HEK293 (cell line): ENCODE results near the gene CUL1.

ENCODE experiments used
- CTCF ChIA-PET: fragments of 350-600 bp; formaldehyde crosslinking; extraction: SDS; loops from one replicate; lab custom pipeline; 2021; ENCODE audit warnings: antibody characterized with exemption; lab: Yijun Ruan, JAX
- POLR2A ChIA-PET: fragments of 300-600 bp; formaldehyde crosslinking; extraction: SDS; loops from one replicate; lab custom pipeline; 2020; ENCODE audit warnings: antibody characterized with exemption, inconsistent platforms; lab: Yijun Ruan, JAX
- H3K27ac ChIP-seq: fragments of 200-500 bp; sonication (Bioruptor generic); 2 replicates; pipeline ENCODE4 v1.5.1; 2014; ENCODE audit warnings: low read depth, low read length, control low read depth, inconsistent platforms; ENCODE audit errors: extremely low read depth
- H3K36me3 ChIP-seq, 2 experiments: fragments of 200-500 bp in 1 of 2; sonication (Bioruptor generic) in 1 of 2; 1 replicate in 1 of 2; 2 replicates in 1 of 2; pipeline ENCODE4 v1.5.1; 2014 to 2017; ENCODE audit warnings: inconsistent platforms in 2 of 2, low read length in 2 of 2; ENCODE audit not compliant: control insufficient read depth in 2 of 2, insufficient read depth in 1 of 2
- H3K4me1 ChIP-seq: fragments of 200-500 bp; sonication (Bioruptor generic); 2 replicates; pipeline ENCODE4 v1.5.1; 2014; ENCODE audit warnings: mild to moderate bottlenecking, low read length, inconsistent platforms; ENCODE audit not compliant: control insufficient read depth, insufficient read depth
- H3K4me3 ChIP-seq: 2 replicates; pipeline ENCODE4 v1.5.1; 2011; ENCODE audit warnings: low read depth, mild to moderate bottlenecking, control low read depth, low read length, moderate library complexity
- H3K9me3 ChIP-seq: fragments of 200-500 bp; sonication (Bioruptor generic); 2 replicates; pipeline ENCODE4 v1.5.1; 2014; ENCODE audit warnings: low read depth, low read length, inconsistent platforms; ENCODE audit not compliant: control insufficient read depth, insufficient read depth
- ELK4 ChIP-seq: IDR thresholded peaks from 2 replicates; pipeline ENCODE4 v1.6.1; 2011; ENCODE audit warnings: mild to moderate bottlenecking, low read depth, low read length, borderline replicate concordance
- TCF7L2 ChIP-seq: IDR thresholded peaks from 2 replicates; pipeline ENCODE4 v1.6.1; 2011; ENCODE audit warnings: low read depth, mild to moderate bottlenecking, inconsistent platforms, low read length, moderate library complexity, borderline replicate concordance
- ZNF18 ChIP-seq: fragments of 450-650 bp; formaldehyde crosslinking; IDR thresholded peaks from 2 replicates; pipeline ENCODE4 v1.5.1; 2016; ENCODE audit warnings: missing biosample characterization, missing genetic modification characterization
- ZNF24 ChIP-seq: fragments of 450-650 bp; formaldehyde crosslinking; IDR thresholded peaks from 2 replicates; pipeline ENCODE4 v1.5.1; 2016; ENCODE audit warnings: missing biosample characterization, missing genetic modification characterization
- ZNF302 ChIP-seq: fragments of 450-650 bp; formaldehyde crosslinking; IDR thresholded peaks from 2 replicates; pipeline ENCODE4 v1.5.1; 2016; ENCODE audit warnings: missing biosample characterization, missing genetic modification characterization, low read depth
- ZNF311 ChIP-seq: fragments of 450-650 bp; formaldehyde crosslinking; IDR thresholded peaks from 2 replicates; pipeline ENCODE4 v1.5.1; 2017; ENCODE audit warnings: missing biosample characterization, missing genetic modification characterization, borderline replicate concordance
- ZNF350 ChIP-seq: fragments of 450-650 bp; formaldehyde crosslinking; IDR thresholded peaks from 2 replicates; pipeline ENCODE4 v1.5.0; 2017; ENCODE audit warnings: missing biosample characterization, mild to moderate bottlenecking, missing genetic modification characterization
- ZNF530 ChIP-seq: fragments of 450-650 bp; formaldehyde crosslinking; IDR thresholded peaks from 2 replicates; pipeline ENCODE4 v1.5.1; 2016; ENCODE audit warnings: low read depth, missing biosample characterization, missing genetic modification characterization
- ZNF600 ChIP-seq: fragments of 450-650 bp; formaldehyde crosslinking; IDR thresholded peaks from 2 replicates; pipeline ENCODE4 v1.5.1; 2016; ENCODE audit warnings: missing biosample characterization, missing genetic modification characterization
- ZNF626 ChIP-seq: fragments of 450-650 bp; sonication (Bioruptor Pico); formaldehyde crosslinking; IDR thresholded peaks from 2 replicates; pipeline ENCODE4 v1.5.1; 2018; ENCODE audit warnings: missing biosample characterization, missing genetic modification characterization, inconsistent platforms
- ZSCAN4 ChIP-seq: fragments of 450-650 bp; formaldehyde crosslinking; IDR thresholded peaks from 2 replicates; pipeline ENCODE4 v1.5.1; 2017; ENCODE audit warnings: missing biosample characterization, missing genetic modification characterization

CUL1 gene

GRCh38 chr7:148799893-148800555 lies 101.3 kb downstream of the CUL1 start:
- CTCF ChIA-PET = no interaction called here
- Histone ChIP-seq H3K36me3 (peaks cover 10 to 75% of the 10 kb centered on the region in 2 experiments), H3K4me3 (no peak overlapping the region), H3K4me1 (no peaks in the 10 kb centered on the region), H3K9me3 (no peaks in the 10 kb centered on the region), H3K27ac (no peak overlapping the region)
- TF ChIP-seq ZNF302 (tag by site-specific recombination) = no peak
- TF ChIP-seq ZSCAN4 (tag by site-specific recombination) = no peak
- POLR2A ChIA-PET = no interaction called here

- Histone ChIP-seq H3K9me3 (no peaks in the 10 kb centered on the region), H3K4me1 (no peaks in the 10 kb centered on the region), H3K4me3 (no peak overlapping the region), H3K36me3 (peaks cover 10 to 75% of the 10 kb centered on the region in 2 experiments), H3K27ac (no peak overlapping the region)
- POLR2A ChIA-PET = no interaction called here
- TF ChIP-seq ZNF24 (tag by site-specific recombination) (no peak), TCF7L2 (no peak), ZNF530 (tag by site-specific recombination) (no peak), ZNF18 (no peak), ELK4 (no peak), ZNF350 (tag by site-specific recombination) (no peak)
- TF ChIP-seq, all 188 proteins: peak for 0
- CTCF ChIA-PET = no interaction called here
Observed at GRCh38 chr7:148800677-148801076, 102.0 kb downstream of the CUL1 start.

GRCh38 chr7:148802101-148802493 lies 103.4 kb downstream of the CUL1 start:
- no peak overlapping the region for H3K27ac ChIP-seq
- no peaks in the 10 kb centered on the region for H3K4me1 ChIP-seq
- H3K4me3 ChIP-seq = no peak overlapping the region
- CTCF ChIA-PET = interaction anchor here (1.0 to 1.5 kb wide), 2 partner anchors 227 to 297 kb away, joined by 3 read pairs; no protein-coding TSS in a partner anchor
- TF ChIP-seq ZNF626 (tag by site-specific recombination) = no peak
- POLR2A ChIA-PET = no interaction called here
- H3K36me3 ChIP-seq = peaks cover 10 to 76% of the 10 kb centered on the region in 2 experiments
- H3K9me3 ChIP-seq = no peaks in the 10 kb centered on the region

GRCh38 chr7:148803094-148803493 lies 104.4 kb downstream of the CUL1 start:
- ChIA-PET CTCF (interaction anchor here (1.0 to 1.5 kb wide), 2 partner anchors 228 to 298 kb away, joined by 3 read pairs; no protein-coding TSS in a partner anchor), POLR2A (no interaction called here)
- Histone ChIP-seq H3K36me3 (peaks cover 10 to 76% of the 10 kb centered on the region in 2 experiments), H3K4me1 (no peaks in the 10 kb centered on the region), H3K27ac (no peak overlapping the region), H3K9me3 (no peaks in the 10 kb centered on the region), H3K4me3 (no peak overlapping the region)
- TF ChIP-seq ZNF600 (tag by site-specific recombination) (peak; percentile 89), ZNF311 (tag by site-specific recombination) (no peak)
